Measurements from ENCODE around the gene EEIG1. TPM values are rescaled to one million over a fixed set of nuclear protein-coding genes. Genes with fewer than 3 reads are reported as not detected.

EEIG1 gene
- total RNA-seq, 1 experiment from 2014 or later: 16.9 TPM

DNA sequence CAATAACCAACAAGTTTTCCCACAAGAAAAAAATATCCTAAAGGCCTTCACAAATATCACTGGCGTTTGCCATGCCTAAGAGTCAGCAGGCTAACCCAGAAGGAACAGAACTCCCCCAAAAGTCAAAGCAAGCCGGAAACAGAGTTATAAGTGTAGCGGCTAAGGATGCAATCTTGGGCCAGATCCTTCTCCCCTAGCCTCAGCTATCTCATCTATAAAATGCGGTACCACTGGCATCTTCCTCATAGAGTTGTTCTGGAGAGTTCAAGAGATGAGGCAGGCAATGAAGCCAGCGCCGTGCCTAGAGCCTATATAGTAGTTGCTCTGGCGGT, 43.8 kb downstream of the EEIG1 start:
- peaks cover 10% of the 10 kb centered on the region for H3K36me3 ChIP-seq (replicated peaks; ENCODE audit: control insufficient read depth, insufficient read depth, low read length)
- no peaks in the 10 kb centered on the region for H3K27me3 ChIP-seq (ENCODE audit: control insufficient read depth, insufficient read depth, low read length)
- H3K4me3 ChIP-seq (ENCODE audit: insufficient read depth, low read depth, low read length): peak overlapping the region; percentile 92
- no peak for DNase-seq

DNA sequence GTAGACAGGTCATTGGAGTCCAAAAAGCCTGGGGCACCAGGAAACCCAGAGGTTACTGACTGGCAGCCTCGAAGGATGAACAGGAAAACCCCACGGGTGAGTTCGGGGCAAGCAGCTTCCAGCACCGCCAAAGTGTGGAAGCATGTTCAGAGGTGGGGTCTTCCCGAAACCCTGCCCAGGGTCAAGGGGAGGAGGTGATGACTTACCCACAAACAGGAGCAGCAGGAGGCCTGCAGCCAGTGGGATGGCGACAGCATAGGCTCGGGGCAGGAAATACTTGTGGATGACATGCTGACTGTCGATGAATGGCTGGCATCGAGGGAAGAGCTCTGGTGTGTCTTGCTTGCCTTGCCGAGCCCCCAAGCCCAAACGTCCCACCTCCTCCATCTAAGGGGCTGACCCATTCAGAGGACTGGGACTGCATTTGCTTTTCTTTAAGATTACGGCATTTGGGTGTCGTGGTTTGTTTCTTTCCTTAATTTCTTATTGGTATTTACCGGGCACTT, 44.4 kb downstream of the EEIG1 start:
- Histone ChIP-seq H3K4me3 (ENCODE audit: insufficient read depth, low read depth, low read length) (no peak overlapping the region), H3K36me3 (replicated peaks; ENCODE audit: control insufficient read depth, insufficient read depth, low read length) (peaks cover 9% of the 10 kb centered on the region), H3K27me3 (ENCODE audit: control insufficient read depth, insufficient read depth, low read length) (no peaks in the 10 kb centered on the region)
- no peak for DNase-seq

DNA sequence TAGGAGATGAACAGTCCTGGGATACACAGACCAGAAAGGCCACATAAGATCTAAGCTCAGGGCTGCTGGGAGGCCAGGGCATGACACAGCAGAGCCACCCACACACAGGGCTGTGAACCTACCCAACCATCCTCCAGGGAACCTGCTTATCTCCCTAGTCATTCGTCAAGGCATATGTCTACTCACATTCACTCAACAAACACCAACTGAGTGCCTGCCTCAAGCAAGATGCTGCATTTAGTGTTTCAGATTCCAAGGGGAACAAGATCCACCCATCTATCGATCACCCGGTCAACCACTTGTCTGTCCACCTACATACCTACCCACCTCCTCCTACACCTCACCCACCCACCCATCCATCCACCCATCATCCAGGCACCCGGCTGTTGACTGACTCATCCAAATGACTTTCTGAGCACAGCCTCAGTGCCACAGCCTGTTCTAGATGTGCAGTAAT, 45.0 kb downstream of the EEIG1 start:
- H3K4me3 ChIP-seq (ENCODE audit: insufficient read depth, low read depth, low read length): no peak overlapping the region
- no peaks in the 10 kb centered on the region; the same call in 1 of the 2 replicates for H3K27me3 ChIP-seq (ENCODE audit: control insufficient read depth, insufficient read depth, low read length)
- H3K36me3 ChIP-seq (replicated peaks; ENCODE audit: control insufficient read depth, insufficient read depth, low read length): peaks cover 9% of the 10 kb centered on the region
- no peak for DNase-seq

DNA sequence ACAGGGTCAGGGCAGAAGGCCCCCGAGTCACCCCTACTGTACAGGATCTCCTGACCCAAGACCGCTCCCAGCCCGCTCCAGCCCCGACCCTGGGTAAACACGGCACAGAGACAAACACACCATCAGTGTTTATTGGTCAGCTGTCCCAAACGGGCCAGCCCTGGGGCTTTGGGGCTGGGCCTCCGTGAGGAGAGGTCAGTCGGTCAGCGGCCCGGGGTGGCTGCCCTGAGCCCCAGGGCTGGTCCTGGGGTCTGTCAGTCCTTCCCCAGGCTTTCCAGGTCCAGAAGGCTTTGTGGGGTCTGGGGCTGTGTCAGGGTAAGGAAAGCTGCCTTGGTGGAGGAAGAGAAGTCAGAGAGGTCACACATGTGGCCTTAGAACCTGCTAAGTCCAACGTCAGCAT, 45.8 kb downstream of the EEIG1 start:
- Histone ChIP-seq H3K27me3 (ENCODE audit: control insufficient read depth, insufficient read depth, low read length) (peaks cover 1% of the 10 kb centered on the region; the same call in 1 of the 2 replicates), H3K4me3 (ENCODE audit: insufficient read depth, low read depth, low read length) (no peak overlapping the region), H3K36me3 (replicated peaks; ENCODE audit: control insufficient read depth, insufficient read depth, low read length) (peaks cover 9% of the 10 kb centered on the region)
- no peak for DNase-seq

DNA sequence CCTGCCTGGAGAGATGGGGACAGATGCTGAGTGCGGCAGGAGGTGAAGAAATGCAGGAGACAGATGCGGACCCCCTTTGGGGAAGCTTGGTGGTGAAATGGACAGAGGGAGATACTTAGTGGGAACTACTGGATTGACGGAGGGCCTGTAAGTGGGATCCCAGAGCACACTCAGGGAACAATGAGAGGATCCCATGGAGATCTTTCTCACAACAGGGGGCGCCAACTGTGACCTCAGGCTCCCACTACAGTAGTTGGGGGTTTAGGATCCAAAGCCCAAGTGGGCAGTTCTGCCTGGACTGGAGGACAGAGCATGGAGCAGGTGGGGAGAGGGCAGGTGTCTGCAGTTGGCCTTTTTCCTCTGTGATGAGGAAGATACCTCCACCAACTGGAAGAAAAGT, 46.5 kb downstream of the EEIG1 start:
- no peak for DNase-seq
- Histone ChIP-seq H3K36me3 (replicated peaks; ENCODE audit: control insufficient read depth, insufficient read depth, low read length) (peaks cover 9% of the 10 kb centered on the region), H3K4me3 (ENCODE audit: insufficient read depth, low read depth, low read length) (no peak overlapping the region), H3K27me3 (ENCODE audit: control insufficient read depth, insufficient read depth, low read length) (peaks cover 9% of the 10 kb centered on the region)

DNA sequence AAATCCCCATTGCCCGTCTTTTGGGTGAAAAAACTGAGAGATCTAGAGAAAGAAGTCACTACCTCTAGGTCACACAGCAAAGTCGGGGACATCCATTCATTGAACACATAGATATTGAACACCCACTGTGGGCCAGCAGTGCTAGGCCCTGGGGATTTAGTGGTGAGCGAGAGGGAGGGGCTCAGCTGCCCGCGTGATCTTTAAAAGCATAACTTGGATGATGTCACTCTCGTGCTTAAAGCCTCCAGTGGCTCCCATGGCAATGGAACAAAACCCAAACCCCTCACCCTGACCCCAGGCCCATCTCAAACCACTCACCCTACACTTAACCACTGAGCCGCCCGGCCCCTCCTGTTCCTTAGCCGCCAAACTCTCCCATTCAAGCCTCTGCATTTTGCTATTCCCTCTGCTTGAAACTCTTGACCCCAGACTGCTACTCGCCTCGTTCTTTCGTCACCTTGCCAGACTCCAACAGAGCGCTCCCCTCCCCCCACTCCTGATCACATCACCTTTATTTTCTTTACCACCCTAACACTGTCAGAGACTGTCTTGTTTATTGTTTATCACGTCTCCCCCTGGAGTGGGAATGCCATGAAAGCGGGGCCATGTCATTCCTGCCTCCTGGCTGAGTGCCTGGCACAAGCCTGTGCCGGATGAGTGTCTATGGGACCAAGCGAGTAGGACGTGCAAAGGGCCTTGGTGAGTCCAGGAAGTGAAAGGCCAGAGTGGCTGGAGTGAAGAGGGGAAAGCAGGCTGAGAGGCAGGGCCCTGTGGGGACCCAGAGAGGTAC, 49.5 kb downstream of the EEIG1 start:
- DNase-seq: no peak

More for the DNA sequence above, 49.5 kb downstream of the EEIG1 start:
- peaks cover 8% of the 10 kb centered on the region for H3K36me3 ChIP-seq (replicated peaks; ENCODE audit: control insufficient read depth, insufficient read depth, low read length)
- H3K4me3 ChIP-seq (ENCODE audit: insufficient read depth, low read depth, low read length): peak overlapping the region; percentile 55
- H3K27me3 ChIP-seq (ENCODE audit: control insufficient read depth, insufficient read depth, low read length): peaks cover 36% of the 10 kb centered on the region

Other genes starting within 250 kb of the EEIG1 start
- 13.7 and 19.3 TPM in 2 replicates for gene TOR2A, start 245.7 kb downstream of the EEIG1 start, total RNA-seq (2014; rRNA removed; shearing (Covaris generic))
- 0.26 and 0.42 TPM in 2 replicates for gene SH2D3C, start 202.3 kb downstream of the EEIG1 start, total RNA-seq (2014; rRNA removed; shearing (Covaris generic))
- 51.5 and 56.6 TPM in 2 replicates for gene CDK9, start 195.0 kb downstream of the EEIG1 start, total RNA-seq (2014; rRNA removed; shearing (Covaris generic))
- 84.9 and 92.2 TPM in 2 replicates for gene FPGS, start 178.1 kb downstream of the EEIG1 start, total RNA-seq (2014; rRNA removed; shearing (Covaris generic))
- 1.4 and 1.8 TPM in 2 replicates for gene ENG, start 126.3 kb downstream of the EEIG1 start, total RNA-seq (2014; rRNA removed; shearing (Covaris generic))
- gene AK1, start 103.3 kb downstream of the EEIG1 start, total RNA-seq (2014; rRNA removed; shearing (Covaris generic)): 18.5 and 20.4 TPM in 2 replicates
- gene ST6GALNAC6, start 81.4 kb downstream of the EEIG1 start, total RNA-seq (2014; rRNA removed; shearing (Covaris generic)): 30.6 and 37.4 TPM in 2 replicates
- 18.5 and 24.6 TPM in 2 replicates for gene ST6GALNAC4, start 63.9 kb downstream of the EEIG1 start, total RNA-seq (2014; rRNA removed; shearing (Covaris generic))
- gene PIP5KL1, start 50.2 kb downstream of the EEIG1 start, total RNA-seq (2014; rRNA removed; shearing (Covaris generic)): 0.94 and 3.4 TPM in 2 replicates
- gene DPM2, start 43.1 kb downstream of the EEIG1 start, total RNA-seq (2014; rRNA removed; shearing (Covaris generic)): 38.3 and 45.6 TPM in 2 replicates
- 10.3 and 12.3 TPM in 2 replicates for gene NAIF1, start 86.3 kb upstream of the EEIG1 start, total RNA-seq (2014; rRNA removed; shearing (Covaris generic))
- gene SLC25A25, start 87.2 kb upstream of the EEIG1 start, total RNA-seq (2014; rRNA removed; shearing (Covaris generic)): 23.1 and 23.7 TPM in 2 replicates
- gene PTGES2, start 146.7 kb upstream of the EEIG1 start, total RNA-seq (2014; rRNA removed; shearing (Covaris generic)): 143 and 197 TPM in 2 replicates
- 1.4 TPM in 1 of 2 replicates, not detected in the other for gene LCN2, start 168.5 kb upstream of the EEIG1 start, total RNA-seq (2014; rRNA removed; shearing (Covaris generic))
- gene BBLN, start 179.3 kb upstream of the EEIG1 start, total RNA-seq (2014; rRNA removed; shearing (Covaris generic)): 121 and 130 TPM in 2 replicates
- gene CIZ1, start 210.6 kb upstream of the EEIG1 start, total RNA-seq (2014; rRNA removed; shearing (Covaris generic)): 36.8 and 41.0 TPM in 2 replicates
- gene DNM1, start 222.4 kb upstream of the EEIG1 start, total RNA-seq (2014; rRNA removed; shearing (Covaris generic)): 16.9 and 35.0 TPM in 2 replicates

Data from H7 (cell line).